ENCODE results near the gene DISC1.

The DISC1 gene

GRCh38 chr1:232018231-232019025 lies 391.8 kb downstream of the DISC1 start:
- DNase-seq, result no peak

- DNase-seq, result no peak
Measured at GRCh38 chr1:232019026-232019340, 392.4 kb downstream of the DISC1 start.

GRCh38 chr1:232020352-232020751 lies 393.8 kb downstream of the DISC1 start:
- no peak for DNase-seq

- no peak for DNase-seq
Measured at GRCh38 chr1:232029315-232029714, 402.7 kb downstream of the DISC1 start.

GRCh38 chr1:232031156-232031555 lies 404.6 kb downstream of the DISC1 start:
- DNase-seq, result no peak

- DNase-seq, result no peak
Measured at GRCh38 chr1:232033285-232033684, 406.7 kb downstream of the DISC1 start.

- DNase-seq, result no peak
Measured at GRCh38 chr1:232034556-232034955, 408.0 kb downstream of the DISC1 start.

- DNase-seq, result no peak
Measured at GRCh38 chr1:232036181-232036933, 409.8 kb downstream of the DISC1 start.

- DNase-seq, result no peak
Measured at GRCh38 chr1:232037774-232038388, 411.3 kb downstream of the DISC1 start.

- DNase-seq, result no peak
Measured at GRCh38 chr1:232038706-232039677, 412.4 kb downstream of the DISC1 start.

GRCh38 chr1:232040260-232040659 lies 413.7 kb downstream of the DISC1 start:
- no peak for DNase-seq

- DNase-seq, result no peak
Measured at GRCh38 chr1:232044728-232045127, 418.1 kb downstream of the DISC1 start.

GRCh38 chr1:232045139-232045994 lies 418.8 kb downstream of the DISC1 start:
- DNase-seq, result no peak

- no peak for DNase-seq
Measured at GRCh38 chr1:232046451-232047306, 420.1 kb downstream of the DISC1 start.

GRCh38 chr1:232047473-232047872 lies 420.9 kb downstream of the DISC1 start:
- DNase-seq, result no peak

GRCh38 chr1:232048481-232048880 lies 421.9 kb downstream of the DISC1 start:
- DNase-seq, result no peak

GRCh38 chr1:232049335-232049734 lies 422.7 kb downstream of the DISC1 start:
- DNase-seq, result no peak

GRCh38 chr1:232057217-232057895 lies 430.8 kb downstream of the DISC1 start:
- no peak for DNase-seq

- no peak for DNase-seq
Measured at GRCh38 chr1:232057896-232058274, 431.3 kb downstream of the DISC1 start.

GRCh38 chr1:232059726-232060374 lies 433.3 kb downstream of the DISC1 start:
- no peak for DNase-seq

Data from activated CD4-positive, CD25-positive, alpha-beta regulatory T cell (primary cell).